Calu3 (cell line): Measurements from ENCODE around the gene OGFOD3. TPM values are rescaled to one million over a fixed set of nuclear protein-coding genes. Genes with fewer than 3 reads are reported as not detected.

Experiments used
- BruUV-seq: library from RNA; stranded (reverse); fragments of 400-500 nt; replicated peaks from 2 replicates; lab custom pipeline; 2021; lab: Mats Ljungman, UMichigan
- CTCF ChIA-PET: fragments of 300-600 bp; sonication (Branson Sonifier 250); formaldehyde crosslinking; loops from one replicate; lab custom pipeline; 2022; ENCODE audit warnings: antibody characterized with exemption; lab: Charles Lee
- DNase-seq: peaks from one replicate; pipeline ENCODE4 v3.0.0; 2022
- H3K27ac Mint-ChIP-seq: one replicate; pipeline ENCODE4 v1.8.0; 2022; ENCODE audit warnings: mixed read lengths; ENCODE audit not compliant: unreplicated experiment
- H3K27me3 Mint-ChIP-seq: one replicate; pipeline ENCODE4 v1.8.0; 2022; ENCODE audit warnings: mixed read lengths; ENCODE audit not compliant: unreplicated experiment
- H3K36me3 Mint-ChIP-seq: one replicate; pipeline ENCODE4 v1.8.0; 2022; ENCODE audit warnings: mild to moderate bottlenecking, moderate library complexity, mixed read lengths; ENCODE audit not compliant: insufficient read depth, unreplicated experiment
- H3K4me1 Mint-ChIP-seq: one replicate; pipeline ENCODE4 v1.8.0; 2022; ENCODE audit warnings: mild to moderate bottlenecking, low read depth, mixed read lengths; ENCODE audit not compliant: unreplicated experiment
- H3K4me3 Mint-ChIP-seq: one replicate; pipeline ENCODE4 v1.8.0; 2022; ENCODE audit warnings: mild to moderate bottlenecking, low read depth, moderate library complexity, mixed read lengths; ENCODE audit not compliant: unreplicated experiment
- H3K9me3 Mint-ChIP-seq: one replicate; pipeline ENCODE4 v1.8.0; 2022; ENCODE audit warnings: low read depth, mixed read lengths; ENCODE audit not compliant: unreplicated experiment
- CTCF ChIP-seq: fragments of 200-600 bp; IDR thresholded peaks from one replicate; pipeline ENCODE4 v1.8.0; 2022; ENCODE audit warnings: antibody characterized with exemption; ENCODE audit not compliant: unreplicated experiment
- intact Hi-C: fragments of 100-400 bp; cut with micrococcal nuclease; formaldehyde crosslinking; loops from one replicate; pipeline ENCODE4 v1.10.0; 2022; ENCODE audit not compliant: unreplicated experiment
- total RNA-seq: library from RNA; stranded (reverse); gene quantifications from 2 replicates; pipeline ENCODE4 v1.2.3, GENCODE V29; 2022

OGFOD3 gene
- total RNA-seq, 1 experiment from 2014 or later, result 29.0 TPM

- H3K4me1 Mint-ChIP-seq, result peaks cover 11% of the 10 kb centered on the region
- no peak for TF ChIP-seq CTCF
Measured at GRCh38 chr17:82452162-82452561, 33.8 kb upstream of the OGFOD3 start.

GRCh38 chr17:82450357-82451106 lies 32.1 kb upstream of the OGFOD3 start, which contains the start of gene CYBC1:
TSS of gene CYBC1 (minus strand) at chr17:82450752. CDS start at chr17:82449254, 1,498 bp downstream.
- H3K4me3 Mint-ChIP-seq, result peak within 1 kb of the TSS; percentile 83
- H3K27me3 Mint-ChIP-seq, result no peaks in the 10 kb centered on the region
- CTCF ChIA-PET, result no interaction called here
- TSS peak; percentile 76 for BruUV-seq
- TF ChIP-seq CTCF, result no peak
- intact Hi-C loops, result no loop called here
- DNase-seq, result peak; percentile 94
- H3K4me1 Mint-ChIP-seq, result peaks cover 7% of the 10 kb centered on the region
- H3K27ac Mint-ChIP-seq, result peak within 1 kb of the TSS; percentile 71
- H3K9me3 Mint-ChIP-seq, result peaks cover 2% of the 10 kb centered on the region
- H3K36me3 Mint-ChIP-seq, result peaks cover 37% of the 10 kb centered on the region

More at GRCh38 chr17:82452162-82452561, 33.8 kb upstream of the OGFOD3 start:
- Mint-ChIP-seq H3K36me3 (peaks cover 26% of the 10 kb centered on the region), H3K4me3 (no peak overlapping the region), H3K9me3 (peaks cover 2% of the 10 kb centered on the region), H3K27me3 (no peaks in the 10 kb centered on the region), H3K27ac (peak overlapping the region; percentile 36)
- BruUV-seq, result no TSS peak
- intact Hi-C loops, result no loop called here
- CTCF ChIA-PET, result no interaction called here
- DNase-seq, result no peak

- intact Hi-C loops, result no loop called here
- peaks cover 2% of the 10 kb centered on the region for H3K9me3 Mint-ChIP-seq
Measured at GRCh38 chr17:82449883-82450356, 31.5 kb upstream of the OGFOD3 start.

More at GRCh38 chr17:82449883-82450356, 31.5 kb upstream of the OGFOD3 start:
- peaks cover 38% of the 10 kb centered on the region for H3K36me3 Mint-ChIP-seq
- no peaks in the 10 kb centered on the region for H3K27me3 Mint-ChIP-seq
- H3K4me1 Mint-ChIP-seq, result peaks cover 7% of the 10 kb centered on the region
- no peak overlapping the region for H3K27ac Mint-ChIP-seq
- peak overlapping the region; percentile 83 for H3K4me3 Mint-ChIP-seq
- BruUV-seq, result no TSS peak
- no peak for DNase-seq
- CTCF ChIA-PET, result no interaction called here
- no peak for TF ChIP-seq CTCF
